ENCODE data around the gene ATP1B4. TPM values are rescaled to one million over a fixed set of nuclear protein-coding genes. Genes with fewer than 3 reads are reported as not detected.

The ATP1B4 gene
- total RNA-seq, 1 experiment from 2014 or later, result not detected

- DNase-seq, result no peak
- 0 out of 4 replicates have a peak, but pooled peaks cover 0 to 2% of the 10 kb centered on the region in 2 experiments for H3K4me1 Mint-ChIP-seq
- Histone ChIP-seq H4K5ac (ENCODE audit: insufficient read length, low read depth, low read length) (no peak overlapping the region), H3T11ph (ENCODE audit: low read length) (no peak overlapping the region), H4K91ac (ENCODE audit: insufficient read length, low read depth, low read length) (no peak overlapping the region), H3K56ac (ENCODE audit: insufficient read length, low read depth, low read length) (no peak overlapping the region), H4K8ac (replicated peaks; ENCODE audit: insufficient read length, low read depth, low read length) (no peak overlapping the region), H3K79me2 (ENCODE audit: insufficient read depth, low read length) (no peaks in the 10 kb centered on the region), H3K9me3 (ENCODE audit: control insufficient read depth, low read depth, low read length) (peaks cover 27% of the 10 kb centered on the region), H3K14ac (ENCODE audit: insufficient read depth, low read length) (no peak overlapping the region), H2AK5ac (ENCODE audit: insufficient read length, low read length) (no peak overlapping the region), H2BK5ac (ENCODE audit: insufficient read length, low read length) (no peak overlapping the region), H2BK120ac (ENCODE audit: low read depth, low read length, poor library complexity, severe bottlenecking) (no peak overlapping the region), H3K27ac (ENCODE audit: insufficient read length, low read depth, low read length) (no peak overlapping the region), H2BK15ac (ENCODE audit: low read depth, low read length) (no peak overlapping the region), H3K4me1 (ENCODE audit: insufficient read depth, low read length) (no peaks in the 10 kb centered on the region), H3K4me2 (ENCODE audit: insufficient read depth, insufficient read length, low read length) (no peak overlapping the region), H3K27me3 (ENCODE audit: insufficient read depth, low read length) (no peaks in the 10 kb centered on the region), H4K20me1 (ENCODE audit: control insufficient read depth, insufficient read depth, insufficient read length) (no peaks in the 10 kb centered on the region), H3K23ac (ENCODE audit: insufficient read length, low read depth, low read length) (no peak overlapping the region), H2AFZ (ENCODE audit: low read length) (no peak overlapping the region), H3K9ac (ENCODE audit: extremely low read depth, insufficient read length, low read length) (no peak overlapping the region), H2BK12ac (ENCODE audit: insufficient read length, low read depth, low read length) (no peak overlapping the region), H3K4ac (ENCODE audit: low read depth, low read length) (no peak overlapping the region), H2BK20ac (ENCODE audit: low read depth, low read length, poor library complexity, severe bottlenecking) (no peak overlapping the region), H3K18ac (ENCODE audit: insufficient read length, low read depth, low read length) (no peak overlapping the region), H3K79me1 (ENCODE audit: insufficient read depth, low read depth, low read length, poor library complexity, severe bottlenecking) (no peaks in the 10 kb centered on the region), H3K23me2 (ENCODE audit: insufficient read length, low read depth, low read length, poor library complexity, severe bottlenecking) (no peaks in the 10 kb centered on the region)
- no peak overlapping the region for H3K27ac Mint-ChIP-seq
- peaks cover 0 to 5% (median 3%) of the 10 kb centered on the region in 3 experiments; a peak in 5 of 7 replicates for H3K36me3 Mint-ChIP-seq (ENCODE audit: insufficient read depth in 1 of 3, low read depth in 3 of 3)
- no peak overlapping the region for H3K4me3 Mint-ChIP-seq
- no peaks in the 10 kb centered on the region; the same call in 1 of the 2 replicates for H3K27me3 Mint-ChIP-seq (ENCODE audit: low read depth)
- no CpG with 5 or more reads among the region's 2 CpGs for WGBS (ENCODE audit: extremely low coverage, insufficient read length, low lambda C conversion rate)
- TF ChIP-seq, protein P1, sequence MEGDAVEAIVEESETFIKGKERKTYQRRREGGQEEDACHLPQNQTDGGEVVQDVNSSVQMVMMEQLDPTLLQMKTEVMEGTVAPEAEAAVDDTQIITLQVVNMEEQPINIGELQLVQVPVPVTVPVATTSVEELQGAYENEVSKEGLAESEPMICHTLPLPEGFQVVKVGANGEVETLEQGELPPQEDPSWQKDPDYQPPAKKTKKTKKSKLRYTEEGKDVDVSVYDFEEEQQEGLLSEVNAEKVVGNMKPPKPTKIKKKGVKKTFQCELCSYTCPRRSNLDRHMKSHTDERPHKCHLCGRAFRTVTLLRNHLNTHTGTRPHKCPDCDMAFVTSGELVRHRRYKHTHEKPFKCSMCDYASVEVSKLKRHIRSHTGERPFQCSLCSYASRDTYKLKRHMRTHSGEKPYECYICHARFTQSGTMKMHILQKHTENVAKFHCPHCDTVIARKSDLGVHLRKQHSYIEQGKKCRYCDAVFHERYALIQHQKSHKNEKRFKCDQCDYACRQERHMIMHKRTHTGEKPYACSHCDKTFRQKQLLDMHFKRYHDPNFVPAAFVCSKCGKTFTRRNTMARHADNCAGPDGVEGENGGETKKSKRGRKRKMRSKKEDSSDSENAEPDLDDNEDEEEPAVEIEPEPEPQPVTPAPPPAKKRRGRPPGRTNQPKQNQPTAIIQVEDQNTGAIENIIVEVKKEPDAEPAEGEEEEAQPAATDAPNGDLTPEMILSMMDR (conservative IDR thresholded peaks at IDR 0.05), result no peak
- peaks cover 51 to 55% of the 10 kb centered on the region in 2 experiments for H3K9me3 Mint-ChIP-seq
Observed at GRCh38 chrX:120428309-120428708, 66.4 kb downstream of the ATP1B4 start.

Measured in H9 (cell line).